Prostate gland (tissue), 2 donors: ENCODE data around the gene HOXD4.

ENCODE experiments used
- CTCF ChIP-seq, 4 experiments: fragments of 200-600 bp in 2 of 4; fragments of 450-650 bp in 2 of 4; sonication (generic) in 2 of 4; IDR thresholded peaks; 1 replicate in 3 of 4; 2 replicates in 1 of 4; pipeline ENCODE4 v1.5.1; 2016 to 2019; ENCODE audit warnings: antibody characterized with exemption in 4 of 4, mild to moderate bottlenecking in 2 of 4, moderate library complexity in 2 of 4
- POLR2AphosphoS5 ChIP-seq: sonication (generic); formaldehyde crosslinking; IDR thresholded peaks from one replicate; pipeline ENCODE4 v1.6.1; 2017; ENCODE audit warnings: antibody characterized with exemption

DNA sequence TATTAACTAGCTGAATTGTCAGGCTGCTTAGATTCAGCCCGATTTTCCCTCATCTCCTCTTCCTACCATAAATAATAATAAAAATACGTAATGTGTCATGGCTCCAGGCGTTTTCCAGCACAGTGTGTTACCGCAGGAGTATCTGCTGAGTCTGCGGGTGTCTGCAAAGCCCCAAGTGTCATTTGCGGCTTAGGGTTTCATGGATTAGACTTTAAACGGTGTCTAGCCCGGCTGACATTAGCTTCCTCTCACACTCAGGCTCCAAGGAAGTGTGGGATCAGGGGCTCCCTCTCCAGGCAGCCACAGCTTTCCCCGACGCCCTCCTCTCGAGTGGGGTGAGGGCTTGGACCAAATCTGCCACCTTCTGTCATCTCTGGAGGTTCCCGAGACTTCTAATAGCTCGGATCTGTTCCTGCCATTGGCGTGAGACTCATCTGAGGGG, 23.1 kb downstream of the HOXD4 start:
- TF ChIP-seq CTCF (IDR thresholded peaks at IDR 0.05) (no peak), POLR2AphosphoS5 (no peak)
